ENCODE measurements around the gene MOB1B.
"Not testable (repeated sequence)": the region's sequence is repeated elsewhere in the genome, so short reads cannot be mapped to it uniquely, and the experiment has no call there.

The MOB1B gene

DNA sequence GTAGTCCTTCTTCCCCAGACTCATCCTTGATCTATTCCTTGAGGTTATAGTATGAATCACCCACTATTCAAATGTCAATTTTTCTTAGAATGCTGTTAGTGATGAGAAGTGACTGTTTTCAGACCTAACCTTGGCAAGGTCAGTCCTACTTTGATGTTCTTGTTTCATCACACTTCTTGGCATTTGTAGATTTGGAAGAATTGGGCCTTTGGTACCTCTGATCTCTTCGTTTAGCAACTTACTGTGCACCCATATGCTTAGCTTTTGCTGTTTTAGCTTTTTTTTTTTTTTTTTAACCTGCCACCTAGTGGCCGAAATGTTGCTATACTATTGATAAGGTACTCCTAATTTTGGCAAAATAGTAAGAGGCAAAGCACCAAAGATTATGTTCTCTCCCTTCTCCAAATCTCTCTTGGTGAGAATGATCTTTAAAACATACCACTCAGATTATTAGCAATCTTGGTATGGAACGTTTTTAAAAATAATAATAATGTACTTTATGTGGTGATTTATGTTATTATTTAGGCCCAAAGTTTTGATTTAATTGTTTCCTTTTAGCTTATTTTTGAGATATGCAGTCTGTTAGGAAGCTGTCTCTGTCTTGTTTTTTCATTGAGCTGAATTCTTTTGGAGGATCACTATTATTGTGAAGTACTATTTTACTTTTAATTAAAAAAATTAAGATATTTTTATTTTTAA lies 107.9 kb downstream of the MOB1B start:
- peak; percentile 57 for DNase-seq

DNA sequence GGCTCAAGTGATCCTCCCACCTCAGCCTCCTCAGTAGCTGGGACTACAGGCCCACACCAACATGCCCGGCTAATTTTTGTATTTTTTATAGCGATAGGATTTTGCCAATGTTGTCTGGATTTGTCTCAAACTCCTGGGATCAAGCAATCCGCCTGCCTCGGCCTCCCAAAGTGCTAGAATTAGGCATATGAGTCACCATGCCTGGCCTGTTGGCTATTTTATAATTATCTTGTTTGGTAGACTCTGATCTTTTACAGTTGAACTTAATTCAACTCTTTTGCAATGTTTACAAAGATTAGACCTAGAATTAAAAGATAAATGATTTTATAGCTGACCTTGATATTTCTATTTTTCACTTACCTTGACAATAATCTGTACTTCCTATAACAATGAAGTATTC lies 109.3 kb downstream of the MOB1B start:
- no peak for DNase-seq

DNA sequence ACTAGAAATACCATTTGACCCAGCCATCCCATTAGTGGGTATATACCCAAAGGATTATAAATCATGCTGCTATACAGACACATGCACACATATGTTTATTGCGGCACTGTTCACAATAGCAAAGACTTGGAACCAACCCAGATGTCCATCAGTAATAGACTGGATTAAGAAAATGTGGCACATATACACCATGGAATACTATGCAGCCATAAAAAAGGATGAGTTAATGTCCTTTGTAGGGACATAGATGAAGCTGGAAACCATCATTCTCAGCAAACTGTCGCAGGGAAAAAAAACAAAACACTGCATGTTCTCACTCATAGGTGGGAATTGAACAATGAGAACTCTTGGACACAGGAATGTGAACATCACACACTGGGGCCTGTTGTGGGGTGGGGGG lies 115.2 kb downstream of the MOB1B start:
- not testable (repeated sequence) for DNase-seq

DNA sequence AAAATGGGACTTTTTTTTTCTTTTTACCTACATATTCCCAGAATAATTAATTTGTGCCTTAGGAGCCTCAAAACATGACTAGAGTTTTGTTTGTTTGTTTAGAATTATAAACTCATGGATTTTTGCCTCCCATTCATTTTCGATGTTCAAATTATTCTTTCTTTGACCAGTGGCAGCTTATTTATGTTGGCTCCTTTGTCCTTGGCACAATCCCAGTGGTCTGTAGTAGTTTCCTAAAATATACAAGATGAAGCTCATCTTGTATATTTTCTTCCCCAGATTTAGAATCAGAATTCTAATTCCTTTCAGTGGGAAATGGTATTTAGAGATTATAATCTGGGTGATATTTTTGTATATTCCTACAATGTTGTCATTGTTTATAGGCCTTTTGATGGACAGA lies 118.4 kb downstream of the MOB1B start:
- no peak for DNase-seq

DNA sequence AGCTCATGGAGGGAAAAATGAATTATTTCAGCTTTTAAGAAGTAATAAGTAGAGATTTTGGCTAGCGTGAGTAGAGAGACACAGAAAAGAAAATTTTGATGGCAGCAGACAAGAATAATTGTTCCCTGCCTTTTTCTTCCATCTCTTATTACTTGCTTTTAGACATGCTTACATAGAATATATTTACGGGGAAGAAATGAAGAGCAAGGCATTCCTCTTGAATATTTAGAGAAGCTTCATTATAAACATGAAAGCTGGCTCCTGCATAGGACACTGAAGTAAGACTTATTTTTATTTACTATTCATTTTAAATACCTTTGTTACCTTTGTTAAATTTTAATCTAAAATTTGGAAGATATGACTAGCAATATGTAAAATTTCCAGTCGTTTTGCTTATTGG lies 123.5 kb downstream of the MOB1B start:
- DNase-seq = no peak

DNA sequence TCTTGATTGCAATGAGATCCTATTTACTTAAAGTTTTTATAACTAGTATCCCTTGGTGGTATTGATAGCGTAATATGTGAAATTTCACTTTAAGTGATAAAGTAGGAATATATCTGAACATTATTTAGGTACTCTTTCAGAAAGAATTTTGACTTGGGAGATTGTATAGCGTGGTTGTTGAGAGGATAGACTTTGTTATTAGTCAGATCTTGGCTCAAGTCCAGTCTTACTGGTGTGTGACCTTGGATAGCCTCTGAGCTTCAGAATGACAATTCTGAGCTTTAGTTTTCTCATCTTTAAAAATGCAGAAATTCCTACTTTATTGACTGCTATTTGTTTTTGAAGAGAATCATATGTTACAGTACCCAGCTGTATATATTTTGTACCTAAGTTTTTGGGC lies 123.9 kb downstream of the MOB1B start:
- peak; percentile 55 for DNase-seq

DNA sequence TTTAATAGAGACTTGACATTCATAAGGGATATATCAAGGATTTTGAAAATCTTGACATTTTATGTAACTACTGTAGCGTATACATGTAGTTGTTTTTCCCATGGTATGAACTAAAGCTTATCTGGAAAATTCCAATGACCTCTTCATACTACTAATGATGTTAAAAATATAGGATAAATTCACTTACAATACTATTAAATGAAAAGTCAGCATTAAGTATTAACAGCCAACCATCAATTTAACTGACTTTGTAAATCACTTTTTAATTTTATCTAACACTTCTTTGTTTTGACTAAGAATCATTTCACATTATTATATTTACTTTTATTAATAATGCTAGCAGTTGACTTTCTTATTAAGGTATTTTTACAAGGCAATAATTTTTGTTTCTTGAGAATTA lies 125.4 kb downstream of the MOB1B start:
- no peak for DNase-seq

DNA sequence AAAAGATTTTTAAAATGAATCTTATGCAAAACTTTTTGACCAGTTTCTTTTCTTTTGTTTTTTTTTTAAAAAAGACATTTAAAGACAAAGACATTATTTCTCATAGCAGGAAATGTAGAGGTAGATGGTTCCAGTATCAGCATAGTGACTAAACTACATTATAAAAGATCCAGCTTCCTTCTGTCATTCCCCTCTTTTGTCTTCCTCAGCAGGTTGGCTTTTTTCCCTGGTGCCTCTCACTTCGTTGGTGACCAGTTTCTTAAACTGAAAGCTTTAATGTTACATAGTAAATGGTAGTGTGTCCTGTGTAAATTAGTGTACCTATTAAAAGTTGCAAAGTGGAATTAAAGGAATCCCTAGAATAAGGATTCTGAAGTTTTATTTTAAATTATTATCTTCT lies 127.3 kb downstream of the MOB1B start:
- DNase-seq = no peak

DNA sequence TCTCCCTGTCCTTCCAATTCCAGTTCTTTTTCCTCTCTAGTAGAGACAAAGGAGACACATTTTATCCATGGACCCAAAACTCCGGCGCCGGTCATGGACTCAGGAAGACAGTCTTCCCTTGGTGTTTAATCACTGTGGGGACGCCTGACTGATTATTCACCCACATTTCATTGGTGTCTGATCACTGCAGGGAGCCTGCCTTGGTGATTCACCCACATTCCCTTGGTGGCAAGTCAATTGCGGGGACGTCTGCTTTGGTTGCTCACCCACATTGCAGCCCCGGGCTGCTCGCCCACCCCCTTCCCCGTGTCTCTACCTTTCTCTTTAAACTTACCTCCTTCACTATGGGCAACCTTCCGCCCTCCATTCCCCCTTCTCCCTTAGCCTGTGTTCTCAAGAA lies 129.9 kb downstream of the MOB1B start:
- not testable (repeated sequence) for DNase-seq
